K562 (cell line): ENCODE measurements around the gene WWP2. TPM values are rescaled to one million over a fixed set of nuclear protein-coding genes. Genes with fewer than 3 reads are reported as not detected.

Experiments
- ATAC-seq: fragments of 200-7000 bp; cut with Tn5 transposase; 3 replicates; pipeline ENCODE4 v1.9.1; 2020; ENCODE audit warnings: moderate library complexity
- BruUV-seq: library from RNA; stranded (reverse); fragments of 400-500 nt; replicated peaks from 2 replicates; lab custom pipeline; 2021; lab: Mats Ljungman, UMichigan
- CTCF ChIA-PET: fragments of 300-600 bp; formaldehyde crosslinking; extraction: SDS; loops from one replicate; lab custom pipeline; 2021; ENCODE audit warnings: low intra/inter-chr PET ratio; lab: Yijun Ruan, JAX
- POLR2A ChIA-PET: fragments of 300-600, 350-650 bp; sonication (Branson Sonifier 250); formaldehyde crosslinking; extraction: SDS; loops from one replicate; lab custom pipeline; 2021; ENCODE audit warnings: antibody characterized with exemption, inconsistent platforms; lab: Yijun Ruan, JAX
- DNase-seq, 4 experiments: peaks; one replicate each; pipeline versions ENCODE4 v3.0.0 to v3.0.0-alpha.2; 2011 to 2018; ENCODE audit warnings: low spot score in 3 of 4, mixed read lengths in 3 of 4; ENCODE audit errors: extremely low read depth in 1 of 4
- FAIRE-seq: peaks from 2 replicates; lab custom pipeline; 2011; peaks lifted over from hg19 to GRCh38; lab: Jason Lieb, UNC
- H2AFZ ChIP-seq: 2 replicates; pipeline ENCODE4 v1.6.0; 2011; ENCODE audit warnings: low read depth, low read length, control low read depth, inconsistent platforms
- H3K27ac ChIP-seq: fragments of 200-600 bp; 3 replicates; pipeline ENCODE4 v1.8.0; 2011; ENCODE audit warnings: low read depth, mild to moderate bottlenecking, control low read depth, inconsistent platforms, low read length, moderate library complexity, mixed read lengths; ENCODE audit errors: extremely low read depth
- H3K27me3 ChIP-seq, 2 experiments: fragments of 300-600 bp in 1 of 2; 2 replicates in 1 of 2; 3 replicates in 1 of 2; pipeline versions ENCODE4 v1.6.0 to v1.8.0; 2011; ENCODE audit warnings: inconsistent platforms in 2 of 2, low read length in 2 of 2, mild to moderate bottlenecking in 1 of 2, mixed read lengths in 1 of 2, moderate library complexity in 1 of 2; ENCODE audit not compliant: control insufficient read depth in 2 of 2, insufficient read depth in 2 of 2
- H3K36me3 ChIP-seq: fragments of 300-600 bp; 3 replicates; pipeline ENCODE4 v1.8.0; 2011; ENCODE audit warnings: mild to moderate bottlenecking, low read length, inconsistent platforms; ENCODE audit not compliant: control insufficient read depth, insufficient read depth
- H3K4me1 ChIP-seq, 2 experiments: fragments of 200-600 bp in 1 of 2; replicated peaks in 1 of 2; 2 replicates in 1 of 2; 3 replicates in 1 of 2; pipeline versions ENCODE4 v1.5.1 to v1.8.0; 2011; ENCODE audit warnings: inconsistent platforms in 2 of 2, low read length in 2 of 2, mild to moderate bottlenecking in 1 of 2, mixed read lengths in 1 of 2, moderate library complexity in 1 of 2; ENCODE audit not compliant: control insufficient read depth in 2 of 2, insufficient read depth in 2 of 2
- H3K4me2 ChIP-seq: 2 replicates; pipeline ENCODE4 v1.6.1; 2011; ENCODE audit warnings: low read length, control low read depth, inconsistent platforms, mixed read lengths; ENCODE audit not compliant: insufficient read depth
- H3K4me3 ChIP-seq: fragments of 200-600 bp; sonication (generic), shearing (Covaris generic); 2 replicates; pipeline ENCODE4 v1.5.1; 2016; ENCODE audit warnings: control low read depth, inconsistent platforms
- H3K79me2 ChIP-seq: fragments of 200-600 bp; 3 replicates; pipeline ENCODE4 v1.8.0; 2011; ENCODE audit warnings: low read length, inconsistent platforms; ENCODE audit not compliant: control insufficient read depth, insufficient read depth
- H3K9ac ChIP-seq, 2 experiments: 2 replicates each; pipeline versions ENCODE4 v1.6.0 to v1.6.1; 2011; ENCODE audit warnings: low read depth in 2 of 2, low read length in 2 of 2, control low read depth in 1 of 2, inconsistent platforms in 1 of 2, mild to moderate bottlenecking in 1 of 2, mixed read lengths in 1 of 2; ENCODE audit not compliant: insufficient read depth in 1 of 2
- H3K9me1 ChIP-seq: one replicate; pipeline ENCODE4 v1.6.0; 2011; ENCODE audit warnings: inconsistent platforms, mild to moderate bottlenecking, low read length, moderate library complexity; ENCODE audit not compliant: control insufficient read depth, insufficient read depth
- H3K9me3 ChIP-seq: replicated peaks from 2 replicates; pipeline ENCODE4 v1.5.1; 2011; ENCODE audit warnings: low read depth, low read length, inconsistent platforms; ENCODE audit not compliant: control insufficient read depth, insufficient read depth
- H4K20me1 ChIP-seq: replicated peaks from 2 replicates; pipeline ENCODE4 v1.6.1; 2011; ENCODE audit warnings: low read length, inconsistent platforms, mixed read lengths; ENCODE audit not compliant: control insufficient read depth, insufficient read depth
- ATF2 ChIP-seq: sonication (generic); formaldehyde crosslinking; IDR thresholded peaks from 2 replicates; pipeline ENCODE4 v1.8.1; 2022; ENCODE audit warnings: missing genetic modification reagents
- ETV1 ChIP-seq: fragments of 450-650 bp; conservative IDR thresholded peaks from 2 replicates; pipeline ENCODE4 v1.6.1; 2016; ENCODE audit warnings: missing genetic modification characterization, control low read depth, low read depth, missing compliant biosample characterization
- GTF3C2 ChIP-seq: IDR thresholded peaks from 3 replicates; pipeline ENCODE4 v1.6.1; 2011; ENCODE audit warnings: borderline replicate concordance, mild to moderate bottlenecking, moderate library complexity; ENCODE audit not compliant: insufficient read length; ENCODE audit errors: extremely low read depth
- KLF13 ChIP-seq: fragments of 450-650 bp; IDR thresholded peaks from 2 replicates; pipeline ENCODE4 v1.6.1; 2016; ENCODE audit warnings: missing genetic modification characterization, low read depth, mild to moderate bottlenecking, missing compliant biosample characterization, moderate library complexity, borderline replicate concordance
- PHF8 ChIP-seq: fragments of 200-600 bp; sonication (generic); IDR thresholded peaks from 2 replicates; pipeline ENCODE4 v1.6.1; 2012; ENCODE audit warnings: mixed run types, mild to moderate bottlenecking, inconsistent platforms, low read length, moderate library complexity, borderline replicate concordance
- POLR2AphosphoS2 ChIP-seq: IDR thresholded peaks from 2 replicates; pipeline ENCODE4 v1.6.1; 2012; ENCODE audit warnings: low read length, improper control_type of control experiment
- SIX5 ChIP-seq, 2 experiments: IDR thresholded peaks; 2 replicates each; pipeline ENCODE4 v1.6.1; 2011; ENCODE audit warnings: low read length in 2 of 2, borderline replicate concordance in 1 of 2, low read depth in 1 of 2, mild to moderate bottlenecking in 1 of 2, moderate library complexity in 1 of 2; ENCODE audit not compliant: insufficient read depth in 1 of 2
- SRSF7 ChIP-seq: fragments of 200-400 bp; formaldehyde crosslinking; optimal IDR thresholded peaks from 2 replicates; pipeline ENCODE3; 2017; ENCODE audit warnings: mild to moderate bottlenecking, low read depth, low read length
- TAL1 ChIP-seq: fragments of 450-650 bp; IDR thresholded peaks from 2 replicates; pipeline ENCODE4 v1.6.1; 2016; ENCODE audit warnings: mild to moderate bottlenecking
- ZFP30 ChIP-seq: fragments of 250-450 bp; sonication (Bioruptor Pico); IDR thresholded peaks from 2 replicates; pipeline ENCODE4 v1.8.0; 2022; ENCODE audit warnings: moderate library complexity, mild to moderate bottlenecking, inconsistent platforms, borderline replicate concordance
- ZNF316 ChIP-seq: fragments of 450-650 bp; IDR thresholded peaks from 2 replicates; pipeline ENCODE4 v1.6.1; 2016
- ZNF398 ChIP-seq: fragments of 250-450 bp; sonication (Bioruptor Pico); IDR thresholded peaks from 2 replicates; pipeline ENCODE4 v1.8.0; 2021; ENCODE audit warnings: moderate library complexity, mild to moderate bottlenecking, inconsistent platforms
- ZNF780A ChIP-seq: fragments of 250-450 bp; sonication (Bioruptor Pico); IDR thresholded peaks from 2 replicates; pipeline ENCODE4 v1.5.0; 2021; ENCODE audit warnings: mild to moderate bottlenecking
- WGBS: fragments of 100-300 bp; shearing (Covaris generic); methylation state at CpG from one replicate; pipeline ENCODE4 v1.1.6; 2016; ENCODE audit warnings: low coverage, mixed read lengths; ENCODE audit not compliant: insufficient coverage; ENCODE audit errors: missing lambda C conversion rate; 5-methylcytosine and 5-hydroxymethylcytosine counted together
- in situ Hi-C: fragments of 300-500 bp; cut with MboI; formaldehyde crosslinking; loops from 4 replicates; pipeline ENCODE4 v1.15.0; 2018; ENCODE audit warnings: inconsistent platforms, mixed read lengths
- intact Hi-C: fragments of 100-400 bp; cut with micrococcal nuclease; formaldehyde crosslinking; loops from 2 replicates; pipeline ENCODE4 v1.14.2; 2022
- polyA plus RNA-seq, 8 experiments: library from polyadenylated mRNA; depleted of rRNA in 4 of 8; stranded (reverse) in 5 of 8; unstranded in 3 of 8; fragments of >200 nt; fragmentation: Nextera tagmentation in 2 of 8; fragmentation: Illumina TruSeq in 1 of 8; extraction: Ambion mirVana in 2 of 8; extraction: Trizol in 1 of 8; gene quantifications; 2 replicates each; pipeline versions ENCODE4 v1.2.1 to v1.2.3, GENCODE V29; 2011 to 2014; ENCODE audit warnings: inconsistent platforms in 1 of 8, missing spikeins in 1 of 8
- total RNA-seq, 7 experiments: library from RNA; depleted of rRNA in 6 of 7; stranded (reverse); fragments of >200 nt in 6 of 7; fragmentation: Illumina TruSeq in 2 of 7; extraction: Trizol in 2 of 7; gene quantifications; 2 replicates each; pipeline versions ENCODE4 v1.2.1 to v1.2.3, GENCODE V29; 2011 to 2021; ENCODE audit warnings: low replicate concordance in 1 of 7

The WWP2 gene
- total and polyA plus RNA-seq, 9 of the 15 experiments (the other 6 are each of a cell fraction or from before 2014, with no cell fraction given): 1.9 to 34.4 (median 14.6) TPM

GRCh38 chr16:69942627-69943170 lies 180.6 kb downstream of the WWP2 start:
- CTCF ChIA-PET: no interaction called here
- TF ChIP-seq ETV1 (tag): no peak
- no peak for TF ChIP-seq GTF3C2
- no peak for TF ChIP-seq ZNF398
- TF ChIP-seq POLR2AphosphoS2: no peak
- no peak for TF ChIP-seq ZFP30 (CRISPR knock-in tag)
- TF ChIP-seq KLF13 (tag): no peak
- TF ChIP-seq PHF8: no peak
- no peak for TF ChIP-seq ZNF316
- TF ChIP-seq TAL1: no peak
- TF ChIP-seq ZNF780A (CRISPR knock-in tag): no peak
- TF ChIP-seq ATF2: no peak
- TF ChIP-seq SIX5 (IDR thresholded peaks at IDR 0.05; ENCODE audit: borderline replicate concordance in 1 of 2, insufficient read depth in 1 of 2, low read depth in 1 of 2, low read length in 2 of 2): no peak
- no peak for TF ChIP-seq SRSF7

More at GRCh38 chr16:69942627-69943170, 180.6 kb downstream of the WWP2 start:
- H2AFZ ChIP-seq: no peak overlapping the region
- intact Hi-C loops: no loop called here
- H3K27me3 ChIP-seq: no peaks in the 10 kb centered on the region
- H3K36me3 ChIP-seq: peaks cover 13% of the 10 kb centered on the region; the same call in 1 of the 3 replicates
- DNase-seq (no peak), ATAC-seq (no peak; the same call in 2 of the 3 replicates), FAIRE-seq (no peak)
- in situ Hi-C loops: loop anchor here (10.0 kb wide), 1 partner anchor 222 kb away; no protein-coding TSS in a partner anchor
- H3K9me1 ChIP-seq: no peaks in the 10 kb centered on the region
- no peak overlapping the region for H3K27ac ChIP-seq
- POLR2A ChIA-PET: interaction anchor here (0.6 kb wide), 1 partner anchor 22 kb away, joined by 3 read pairs; no protein-coding TSS in a partner anchor
- no TSS peak for BruUV-seq
- no peaks in the 10 kb centered on the region for H3K9me3 ChIP-seq
- H3K9ac ChIP-seq: no peak overlapping the region
- WGBS: 37% methylated on average over 8 of the region's 8 CpGs
- H3K79me2 ChIP-seq: no peaks in the 10 kb centered on the region
- H3K4me2 ChIP-seq: no peak overlapping the region
- H3K4me1 ChIP-seq: no peaks in the 10 kb centered on the region
- H3K4me3 ChIP-seq: no peak overlapping the region
- no peaks in the 10 kb centered on the region for H4K20me1 ChIP-seq
